BLaER1 treated with 17β-estradiol and CSF1 and Interleukin-3, amounts not matched to agents 10 nM and 100 nM (cell line): ENCODE data around the gene ASB4.
A peak's percentile ranks its signal among the peaks of the same experiment; 100 is the strongest.

Experiments
- H3K27ac ChIP-seq, 11 experiments: shearing (Covaris generic); formaldehyde crosslinking; 2 replicates each; pipeline ENCODE4 v1.8.1; 2022
- H3K27me3 ChIP-seq, 11 experiments: shearing (Covaris generic); formaldehyde crosslinking; 2 replicates each; pipeline ENCODE4 v1.8.1; 2022
- H3K36me3 ChIP-seq, 11 experiments: shearing (Covaris generic); formaldehyde crosslinking; 2 replicates each; pipeline ENCODE4 v1.8.1; 2022
- H3K4me1 ChIP-seq, 10 experiments: shearing (Covaris generic); formaldehyde crosslinking; 2 replicates each; pipeline ENCODE4 v1.8.1; 2022
- H3K4me2 ChIP-seq, 11 experiments: shearing (Covaris generic); formaldehyde crosslinking; 2 replicates each; pipeline ENCODE4 v1.8.1; 2022
- H3K4me3 ChIP-seq, 10 experiments: shearing (Covaris generic); formaldehyde crosslinking; 2 replicates each; pipeline ENCODE4 v1.8.1; 2022
- H3K9ac ChIP-seq, 11 experiments: shearing (Covaris generic); formaldehyde crosslinking; 2 replicates each; pipeline ENCODE4 v1.8.1; 2022
- H3K9me3 ChIP-seq, 11 experiments: shearing (Covaris generic); formaldehyde crosslinking; replicated peaks in 1 of 11; 2 replicates each; pipeline ENCODE4 v1.8.1; 2022
- H4K20me1 ChIP-seq, 11 experiments: shearing (Covaris generic); formaldehyde crosslinking; 2 replicates each; pipeline ENCODE4 v1.8.1; 2022
- Cebpa-rat ChIP-seq, 11 experiments: shearing (Covaris generic); IDR thresholded peaks; 2 replicates each; pipeline ENCODE4 v1.8.1; 2022

Gene ASB4

DNA sequence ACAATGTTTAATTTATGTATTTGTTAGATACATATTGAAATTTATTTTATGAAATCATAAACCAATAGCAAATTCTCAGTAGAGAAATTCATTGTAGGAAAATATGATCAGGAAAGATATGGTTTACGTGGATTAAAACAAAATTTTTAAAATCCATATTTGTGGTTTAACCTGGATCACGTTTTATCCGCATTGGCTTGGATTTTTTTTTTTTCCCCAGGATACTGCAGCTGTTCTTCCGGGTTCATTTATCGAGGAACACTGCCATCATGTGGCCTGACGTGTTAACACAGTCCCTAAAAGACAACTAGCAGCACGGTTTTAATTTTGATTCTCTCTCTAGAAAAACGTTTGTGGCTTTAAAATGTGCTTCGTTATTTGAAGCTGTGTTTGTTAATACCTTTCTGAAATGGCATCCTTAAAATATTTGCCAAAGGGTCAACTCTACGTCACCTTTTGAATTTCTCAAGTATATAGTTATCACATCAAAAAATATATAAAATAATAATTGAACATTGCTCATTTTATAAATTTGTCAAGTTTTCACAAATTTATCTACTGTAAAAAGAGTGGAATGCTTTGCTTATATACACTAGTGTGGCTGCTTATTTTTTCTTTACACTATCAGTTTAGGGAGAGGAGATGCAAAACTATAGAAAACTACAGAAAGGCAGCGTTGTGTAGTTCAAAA is 8.7 kb upstream of the ASB4 start:
- no peak overlapping the region for H3K9ac ChIP-seq
- no peak overlapping the region; a peak in 1 of 22 replicates for H3K27ac ChIP-seq
- H3K36me3 ChIP-seq = no peaks in the 10 kb centered on the region
- no peak overlapping the region for H3K4me2 ChIP-seq
- H4K20me1 ChIP-seq = no peaks in the 10 kb centered on the region
- no peak overlapping the region for H3K4me3 ChIP-seq
- peaks cover 10 to 18% (median 16%) of the 10 kb centered on the region in 10 experiments for H3K4me1 ChIP-seq
- TF ChIP-seq Cebpa-rat (IDR thresholded peaks at IDR 0.05) = no peak
- no peaks in the 10 kb centered on the region for H3K27me3 ChIP-seq
- H3K9me3 ChIP-seq = no peaks in the 10 kb centered on the region

DNA sequence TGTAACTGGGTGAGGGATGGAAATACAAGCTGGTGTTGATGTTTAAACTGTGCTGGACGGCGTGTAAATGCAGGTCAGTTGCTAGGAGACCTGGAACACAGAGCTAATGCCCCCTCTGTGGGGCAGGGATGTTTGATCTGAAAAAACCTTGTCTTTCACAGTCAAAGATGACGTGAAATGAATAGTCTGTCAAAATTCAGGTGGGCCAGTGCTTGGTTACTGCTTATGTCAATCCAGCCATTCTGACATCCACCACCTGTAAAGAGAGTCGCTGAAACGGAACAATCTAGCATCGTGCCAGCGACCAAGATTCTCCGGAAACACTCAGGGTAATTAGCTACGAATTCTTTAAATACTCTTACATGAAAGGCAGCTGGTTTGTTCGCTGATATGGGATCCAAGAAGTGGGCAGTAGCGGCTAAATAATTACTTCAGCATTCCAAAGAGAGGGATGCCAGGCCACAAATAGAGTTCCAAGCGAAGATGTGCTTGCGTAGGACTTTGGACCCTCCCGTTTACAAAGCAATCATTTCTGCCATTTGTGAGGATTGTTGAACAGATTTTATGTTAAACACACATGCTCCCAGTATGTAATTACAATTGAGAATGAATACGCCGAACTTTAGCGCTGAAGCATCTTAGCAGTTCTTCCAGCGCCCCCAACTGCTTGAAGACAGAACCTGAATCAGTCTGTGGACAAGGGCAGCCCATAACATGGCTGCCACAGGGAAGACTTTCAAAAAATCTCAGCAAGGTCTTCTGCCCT is 7.3 kb upstream of the ASB4 start:
- H3K27me3 ChIP-seq = no peaks in the 10 kb centered on the region
- H3K27ac ChIP-seq = no peak overlapping the region
- H3K9me3 ChIP-seq = no peaks in the 10 kb centered on the region
- no peak overlapping the region for H3K4me2 ChIP-seq
- no peak overlapping the region for H3K9ac ChIP-seq
- H3K36me3 ChIP-seq = no peaks in the 10 kb centered on the region
- no peak overlapping the region for H3K4me3 ChIP-seq
- TF ChIP-seq Cebpa-rat (IDR thresholded peaks at IDR 0.05) = no peak
- no peaks in the 10 kb centered on the region for H4K20me1 ChIP-seq
- peaks cover 0 to 6% (median 2%) of the 10 kb centered on the region in 10 experiments; a peak in 8 of 20 replicates for H3K4me1 ChIP-seq

- Histone ChIP-seq H3K36me3 (no peaks in the 10 kb centered on the region), H3K4me2 (no peak overlapping the region), H3K27ac (no peak overlapping the region), H3K9ac (no peak overlapping the region), H3K27me3 (no peaks in the 10 kb centered on the region), H4K20me1 (no peaks in the 10 kb centered on the region), H3K9me3 (no peaks in the 10 kb centered on the region), H3K4me1 (peaks cover 0 to 6% (median 0%) of the 10 kb centered on the region in 10 experiments; a peak in 3 of 20 replicates), H3K4me3 (no peak overlapping the region)
- TF ChIP-seq Cebpa-rat (IDR thresholded peaks at IDR 0.05) = no peak
Measured at GRCh38 chr7:95479992-95480624, 5.6 kb upstream of the ASB4 start.

GRCh38 chr7:95481271-95482165 is 4.2 kb upstream of the ASB4 start:
- TF ChIP-seq Cebpa-rat (IDR thresholded peaks at IDR 0.05) = no peak
- H3K36me3 ChIP-seq = no peaks in the 10 kb centered on the region
- no peak overlapping the region for H3K27ac ChIP-seq
- H3K9me3 ChIP-seq = no peaks in the 10 kb centered on the region
- no peak overlapping the region for H3K4me3 ChIP-seq
- H3K4me2 ChIP-seq = 0 out of 22 replicates have a peak overlapping the region, but pooled peaks of 1 of the 11 experiments have one; percentile 16
- H3K27me3 ChIP-seq = no peaks in the 10 kb centered on the region
- no peaks in the 10 kb centered on the region for H4K20me1 ChIP-seq
- H3K4me1 ChIP-seq = peaks cover 0 to 6% (median 0%) of the 10 kb centered on the region in 10 experiments; a peak in 3 of 20 replicates
- H3K9ac ChIP-seq = no peak overlapping the region

GRCh38 chr7:95482424-95482823 is 3.3 kb upstream of the ASB4 start:
- Histone ChIP-seq H3K9me3 (no peaks in the 10 kb centered on the region), H3K36me3 (no peaks in the 10 kb centered on the region), H3K27ac (no peak overlapping the region), H3K9ac (no peak overlapping the region), H3K4me3 (no peak overlapping the region), H3K4me2 (no peak overlapping the region), H4K20me1 (no peaks in the 10 kb centered on the region), H3K27me3 (no peaks in the 10 kb centered on the region), H3K4me1 (peaks cover 0 to 6% (median 0%) of the 10 kb centered on the region in 10 experiments; a peak in 3 of 20 replicates)
- no peak for TF ChIP-seq Cebpa-rat (IDR thresholded peaks at IDR 0.05)

GRCh38 chr7:95490231-95490762 is 4.6 kb downstream of the ASB4 start:
- no peak for TF ChIP-seq Cebpa-rat (IDR thresholded peaks at IDR 0.05)
- H3K9me3 ChIP-seq = no peaks in the 10 kb centered on the region
- no peak overlapping the region for H3K4me2 ChIP-seq
- no peaks in the 10 kb centered on the region for H4K20me1 ChIP-seq
- H3K36me3 ChIP-seq = no peaks in the 10 kb centered on the region
- no peaks in the 10 kb centered on the region for H3K4me1 ChIP-seq
- no peaks in the 10 kb centered on the region for H3K27me3 ChIP-seq
- H3K9ac ChIP-seq = no peak overlapping the region
- H3K4me3 ChIP-seq = no peak overlapping the region
- H3K27ac ChIP-seq = no peak overlapping the region

- Histone ChIP-seq H3K4me2 (no peak overlapping the region), H3K36me3 (no peaks in the 10 kb centered on the region), H3K9me3 (no peaks in the 10 kb centered on the region), H3K27me3 (no peaks in the 10 kb centered on the region), H3K9ac (no peak overlapping the region), H3K4me1 (no peaks in the 10 kb centered on the region), H3K27ac (no peak overlapping the region), H4K20me1 (no peaks in the 10 kb centered on the region), H3K4me3 (no peak overlapping the region)
- no peak for TF ChIP-seq Cebpa-rat (IDR thresholded peaks at IDR 0.05)
Measured at GRCh38 chr7:95491201-95491600, 5.5 kb downstream of the ASB4 start.

GRCh38 chr7:95491634-95492314 is 6.0 kb downstream of the ASB4 start:
- Histone ChIP-seq H3K4me3 (no peak overlapping the region), H4K20me1 (no peaks in the 10 kb centered on the region), H3K9ac (no peak overlapping the region), H3K9me3 (no peaks in the 10 kb centered on the region), H3K4me1 (no peaks in the 10 kb centered on the region), H3K4me2 (no peak overlapping the region), H3K27ac (no peak overlapping the region), H3K36me3 (no peaks in the 10 kb centered on the region), H3K27me3 (no peaks in the 10 kb centered on the region)
- no peak for TF ChIP-seq Cebpa-rat (IDR thresholded peaks at IDR 0.05)
